Activated CD8-positive, alpha-beta memory T cell treated with anti-CD3 and anti-CD28 coated beads, Interleukin-2, amount 50 U/mL, for 24 hours (primary cell): ENCODE data around the gene FGF21.
"Not testable (repeated sequence)": the region's sequence is repeated elsewhere in the genome, so short reads cannot be mapped to it uniquely, and the experiment has no call there.

Experiments used
- DNase-seq: peaks from one replicate; pipeline ENCODE4 v3.0.0-alpha.2; 2020; ENCODE audit errors: extremely low read depth

FGF21 gene

GRCh38 chr19:48755084-48755641, at the start of gene FGF21:
Gene FGF21, plus strand, starts transcription at chr19:48755524. Its CDS starts 713 bp downstream, at chr19:48756237.
- DNase-seq = no peak

- DNase-seq = no peak
Observed at GRCh38 chr19:48708471-48708870, 46.9 kb upstream of the FGF21 start.

- no peak for DNase-seq
Observed at GRCh38 chr19:48711106-48711662, 44.1 kb upstream of the FGF21 start.

- no peak for DNase-seq
Observed at GRCh38 chr19:48713041-48713863, 42.1 kb upstream of the FGF21 start.

GRCh38 chr19:48713864-48714755, 41.2 kb upstream of the FGF21 start:
- DNase-seq = peak; percentile 97

- DNase-seq = no peak
Observed at GRCh38 chr19:48714759-48715675, 40.3 kb upstream of the FGF21 start.

- no peak for DNase-seq
Observed at GRCh38 chr19:48715681-48716171, 39.6 kb upstream of the FGF21 start.

GRCh38 chr19:48716562-48717291, 38.6 kb upstream of the FGF21 start:
- no peak for DNase-seq

GRCh38 chr19:48718106-48718505, 37.2 kb upstream of the FGF21 start:
- not testable (repeated sequence) for DNase-seq

GRCh38 chr19:48718711-48719231, 36.6 kb upstream of the FGF21 start:
- DNase-seq = no peak

GRCh38 chr19:48719263-48720171, 35.8 kb upstream of the FGF21 start, which contains the start of gene MAMSTR:
Gene MAMSTR, minus strand, starts transcription at chr19:48719725. Its CDS starts 694 bp downstream, at chr19:48719031.
- no peak for DNase-seq

GRCh38 chr19:48720251-48720612, 35.1 kb upstream of the FGF21 start:
- no peak for DNase-seq

GRCh38 chr19:48720613-48721296, 34.6 kb upstream of the FGF21 start:
- peak; percentile 87 for DNase-seq

GRCh38 chr19:48722196-48722708, 33.1 kb upstream of the FGF21 start:
- no peak for DNase-seq

- DNase-seq = no peak
Observed at GRCh38 chr19:48724796-48725753, 30.2 kb upstream of the FGF21 start.

- no peak for DNase-seq
Observed at GRCh38 chr19:48726556-48726955, 28.8 kb upstream of the FGF21 start.
